CD4-positive, alpha-beta T cell treated with Interleukin-15 for 4 hours (primary cell): ENCODE data around the gene PPEF2.
A peak's percentile ranks its signal among the peaks of the same experiment; 100 is the strongest.

Experiments used
- DNase-seq: peaks from one replicate; pipeline ENCODE4 v3.0.0-alpha.2; 2020; ENCODE audit warnings: low spot score

Gene PPEF2

GRCh38 chr4:75892508-75892907, 9.7 kb downstream of the PPEF2 start:
- no peak for DNase-seq

- DNase-seq: no peak
Observed at GRCh38 chr4:75891611-75892010, 10.6 kb downstream of the PPEF2 start.

DNA sequence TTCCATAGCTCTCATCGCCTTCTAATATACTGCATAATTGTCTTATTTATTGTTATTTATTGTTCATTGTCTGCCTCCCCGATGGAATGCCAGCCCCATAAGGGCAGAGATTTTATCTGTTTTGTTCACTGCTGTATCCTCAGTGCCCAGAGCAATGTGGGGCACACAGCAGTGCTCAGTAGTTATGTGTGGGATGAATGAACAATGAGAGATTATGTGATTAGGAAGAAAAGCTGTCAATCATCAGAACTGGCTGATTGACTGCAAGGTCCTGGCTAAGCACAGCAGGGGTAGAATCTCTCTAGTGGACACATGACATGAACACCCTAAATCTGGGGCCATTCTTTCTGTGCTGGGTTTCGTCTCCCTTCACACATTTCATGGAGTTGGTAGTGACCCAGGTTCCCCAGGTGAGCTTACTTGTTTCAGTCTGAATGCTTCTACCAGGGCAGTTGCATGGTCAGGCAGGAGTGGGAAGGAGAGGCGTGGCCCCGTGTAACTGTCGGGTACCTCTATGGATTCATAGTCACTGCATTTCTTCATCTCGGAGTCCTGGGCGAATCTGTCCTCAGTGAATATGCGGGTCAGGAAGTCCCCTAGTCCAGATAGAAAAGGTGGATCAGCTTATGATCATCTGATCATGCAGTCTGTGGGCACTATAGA, 12.6 kb downstream of the PPEF2 start:
- DNase-seq: no peak

DNA sequence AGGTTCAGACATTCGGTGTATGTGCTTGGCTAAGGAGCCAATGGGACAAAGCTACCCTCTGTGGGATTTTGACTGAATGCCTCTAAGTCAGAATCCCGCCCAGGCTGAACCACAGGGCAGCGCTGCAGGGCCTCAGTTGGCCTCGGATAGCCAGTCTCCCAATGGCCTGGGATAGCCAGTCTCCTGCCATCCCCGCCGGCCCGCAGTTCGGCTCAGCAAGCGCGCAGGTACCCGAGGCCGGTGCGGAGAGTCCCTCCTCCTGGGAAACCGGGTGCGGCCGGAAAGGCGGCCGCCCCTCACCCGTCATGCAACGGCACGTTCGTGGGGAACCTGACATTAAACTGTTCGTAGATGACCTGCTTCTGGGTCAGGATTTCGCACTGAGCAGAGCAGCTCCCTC, 16.1 kb downstream of the PPEF2 start:
- no peak for DNase-seq

GRCh38 chr4:75881476-75881875, 20.8 kb downstream of the PPEF2 start:
- DNase-seq: no peak

GRCh38 chr4:75880278-75880677, 22.0 kb downstream of the PPEF2 start:
- DNase-seq: no peak

DNA sequence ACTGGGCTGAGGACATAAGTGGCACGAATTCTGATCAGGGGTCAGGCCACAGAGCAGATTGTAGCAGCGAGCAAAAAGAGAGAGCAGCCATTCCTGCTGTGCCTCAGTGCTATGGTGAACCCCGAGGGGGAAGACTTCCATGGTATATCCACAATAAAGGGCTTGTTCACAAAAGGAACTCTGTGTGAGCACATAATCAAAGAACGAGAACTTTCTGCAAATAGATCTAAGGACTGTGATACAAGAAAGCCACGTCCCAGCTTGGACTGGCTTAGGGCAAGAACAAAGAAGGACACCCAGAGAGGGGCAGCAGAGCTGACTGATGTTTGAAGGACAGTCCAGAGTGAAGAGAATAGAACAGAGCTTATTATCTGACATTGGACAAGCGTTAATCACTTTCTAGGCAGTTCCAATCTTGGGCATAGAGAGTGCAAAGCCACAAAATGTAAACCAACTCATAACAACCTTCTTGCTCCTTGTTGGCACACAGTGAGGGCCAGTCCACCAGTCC, 24.0 kb downstream of the PPEF2 start:
- no peak for DNase-seq

DNA sequence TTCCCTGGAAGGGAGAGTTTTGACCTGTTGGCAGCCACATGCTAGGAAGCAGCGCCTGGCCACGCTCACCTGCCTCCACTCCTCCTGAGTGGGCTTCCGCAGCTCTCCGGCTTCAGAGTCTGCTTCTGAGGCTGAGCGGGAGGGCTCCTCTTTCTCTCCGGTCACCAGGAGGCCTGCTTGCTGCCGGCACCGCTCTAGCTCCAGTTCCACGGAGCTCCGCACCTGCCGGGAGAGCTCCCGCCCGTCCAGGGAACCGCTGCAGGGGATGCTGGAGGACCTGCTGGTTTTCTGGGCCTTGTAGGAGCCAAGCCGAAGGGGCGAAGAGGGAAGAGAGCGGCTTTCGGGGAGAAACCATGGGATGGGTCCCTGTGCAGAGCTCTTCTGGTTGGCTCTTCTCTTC, 26.0 kb downstream of the PPEF2 start:
- no peak for DNase-seq

- DNase-seq: no peak
Observed at GRCh38 chr4:75869100-75869499, 33.2 kb downstream of the PPEF2 start.

DNA sequence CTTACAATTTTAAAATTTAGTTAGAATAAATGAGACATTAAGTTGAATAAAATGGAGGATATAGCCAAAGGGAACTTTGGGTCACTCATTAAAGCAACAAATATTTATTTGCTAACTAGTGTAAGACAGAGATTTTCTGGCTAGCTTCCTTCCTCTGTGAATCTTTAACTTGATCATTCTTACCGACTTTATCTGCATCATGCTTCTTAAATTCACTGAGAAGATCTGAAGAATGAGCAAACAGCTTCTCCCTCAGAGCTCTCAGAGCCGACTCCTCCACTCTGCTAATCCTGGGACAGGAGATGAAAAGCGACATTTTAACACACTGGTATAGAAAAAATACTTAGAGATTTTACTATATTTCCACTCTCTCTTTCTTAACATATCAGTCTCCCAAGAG, 35.1 kb downstream of the PPEF2 start:
- DNase-seq: no peak

DNA sequence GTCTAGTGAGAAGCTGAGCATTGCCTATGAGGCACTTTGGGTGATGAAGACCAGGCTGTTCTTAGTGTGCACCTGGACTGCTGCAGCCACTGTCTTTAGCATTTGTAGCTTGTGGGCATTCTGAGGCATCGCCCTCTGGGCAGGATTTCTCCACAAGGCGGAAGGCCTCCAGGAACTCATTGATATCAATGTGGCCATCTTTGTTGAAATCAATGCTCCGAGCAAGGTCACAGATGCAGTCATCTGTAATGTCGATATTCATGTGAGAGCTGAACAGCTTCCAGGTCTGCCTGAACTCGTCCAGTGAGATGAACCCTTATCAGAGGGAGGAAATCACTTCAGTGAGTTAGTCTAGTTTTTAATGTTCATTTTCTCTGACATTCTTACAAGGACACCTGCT, 41.6 kb downstream of the PPEF2 start:
- no peak for DNase-seq

DNA sequence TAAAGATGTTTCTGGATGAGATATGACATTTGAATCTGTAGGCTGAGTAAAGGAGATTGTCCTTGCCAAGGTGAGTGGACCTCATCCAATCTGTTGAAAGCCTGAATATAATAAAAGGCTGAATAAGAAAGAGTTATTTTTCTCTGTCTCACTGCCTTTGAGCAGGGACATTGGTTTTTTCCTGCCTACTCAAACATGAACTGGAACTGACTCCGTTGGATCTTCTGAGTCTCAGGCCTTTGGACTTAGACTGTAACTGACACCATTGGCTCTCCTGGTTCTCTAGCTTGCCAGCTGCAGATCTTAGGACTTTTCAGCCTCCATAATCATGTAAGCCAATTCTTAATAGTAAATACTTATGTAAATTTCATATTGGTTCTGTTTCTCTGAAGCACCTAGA, 43.5 kb downstream of the PPEF2 start:
- DNase-seq: no peak

GRCh38 chr4:75849461-75849860, 52.8 kb downstream of the PPEF2 start:
- no peak for DNase-seq

GRCh38 chr4:75848891-75849290, 53.4 kb downstream of the PPEF2 start:
- no peak for DNase-seq

GRCh38 chr4:75848171-75848760, 54.0 kb downstream of the PPEF2 start:
- peak; percentile 45 for DNase-seq

GRCh38 chr4:75845992-75846391, 56.3 kb downstream of the PPEF2 start:
- DNase-seq: no peak

- no peak for DNase-seq
Observed at GRCh38 chr4:75844151-75844662, 58.0 kb downstream of the PPEF2 start.

DNA sequence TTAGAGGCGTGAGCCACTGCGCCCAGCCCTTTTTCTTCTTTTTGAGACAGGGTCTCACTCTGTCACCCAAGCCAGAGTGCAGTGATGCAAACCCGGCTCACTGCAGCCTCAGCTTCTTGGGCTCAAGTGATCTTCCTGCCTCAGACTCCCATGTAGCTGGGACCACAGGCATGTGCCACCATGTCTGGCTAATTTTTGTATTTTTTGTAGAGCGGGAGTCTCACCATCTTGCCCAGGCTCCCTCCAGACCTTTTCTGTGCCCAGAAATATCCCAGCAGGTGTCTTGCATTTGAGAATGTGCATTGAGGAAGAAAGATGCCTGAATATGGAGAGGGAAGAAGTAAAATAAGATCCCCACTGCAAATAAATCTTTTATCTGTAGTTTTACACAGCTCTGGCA, 58.7 kb downstream of the PPEF2 start:
- no peak for DNase-seq

DNA sequence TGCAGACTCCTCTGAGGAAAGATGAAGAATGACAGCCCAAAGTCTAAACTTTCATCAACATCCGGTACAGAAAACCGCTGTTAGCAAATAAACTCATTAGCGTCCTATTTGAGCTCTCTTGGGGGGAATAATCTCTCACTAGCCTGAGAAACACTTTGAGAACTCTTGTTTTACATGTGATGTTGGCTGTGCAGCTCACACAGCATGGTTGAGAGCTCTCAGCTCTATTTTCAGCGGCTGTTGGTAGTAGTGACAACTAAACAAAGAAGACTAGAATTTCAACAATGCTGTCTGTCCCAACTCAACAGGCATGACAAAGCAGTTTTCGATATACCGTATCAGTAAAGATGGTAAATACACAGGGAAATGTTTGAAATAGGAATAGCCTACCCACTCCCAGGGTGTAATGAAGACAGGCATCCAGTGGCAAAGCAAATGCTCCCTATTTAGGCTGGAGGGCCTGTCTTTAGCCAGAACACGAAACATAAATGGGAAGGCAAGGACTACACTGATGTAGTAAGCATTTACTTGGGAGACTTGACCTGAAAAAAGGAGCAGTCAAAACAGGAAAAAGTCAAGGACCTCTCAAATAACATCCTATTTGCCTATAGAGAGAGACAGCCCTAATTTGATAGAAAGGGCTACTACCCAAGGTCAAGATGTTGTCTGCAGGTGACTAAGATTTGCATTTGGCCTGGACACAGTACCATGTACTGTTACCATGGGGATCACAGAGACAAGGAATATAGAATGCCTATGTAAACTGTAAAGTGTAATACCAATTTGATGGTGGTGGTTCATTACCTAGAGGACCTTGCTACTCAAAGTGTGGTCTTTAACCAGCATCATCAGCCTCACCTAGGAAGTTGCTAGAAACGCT, 60.4 kb downstream of the PPEF2 start:
- no peak for DNase-seq

DNA sequence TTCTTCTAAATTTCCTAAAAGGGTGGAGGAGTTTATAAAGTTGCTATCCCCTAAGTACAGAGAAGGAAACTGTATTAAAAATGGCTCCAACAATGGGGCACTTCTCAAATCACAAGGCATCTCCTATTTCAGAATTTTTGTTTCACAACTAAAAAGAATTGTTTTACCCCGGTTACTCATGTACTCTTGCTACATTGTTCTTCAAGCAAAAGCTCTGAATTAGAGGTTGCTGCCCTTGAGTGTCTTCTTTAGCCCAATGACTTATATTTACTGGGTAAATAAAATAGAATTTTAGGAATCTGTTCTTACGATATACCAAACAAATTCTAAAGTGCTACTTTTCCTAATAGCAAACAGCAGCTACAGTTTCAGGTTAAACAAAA, 67.5 kb downstream of the PPEF2 start:
- no peak for DNase-seq

DNA sequence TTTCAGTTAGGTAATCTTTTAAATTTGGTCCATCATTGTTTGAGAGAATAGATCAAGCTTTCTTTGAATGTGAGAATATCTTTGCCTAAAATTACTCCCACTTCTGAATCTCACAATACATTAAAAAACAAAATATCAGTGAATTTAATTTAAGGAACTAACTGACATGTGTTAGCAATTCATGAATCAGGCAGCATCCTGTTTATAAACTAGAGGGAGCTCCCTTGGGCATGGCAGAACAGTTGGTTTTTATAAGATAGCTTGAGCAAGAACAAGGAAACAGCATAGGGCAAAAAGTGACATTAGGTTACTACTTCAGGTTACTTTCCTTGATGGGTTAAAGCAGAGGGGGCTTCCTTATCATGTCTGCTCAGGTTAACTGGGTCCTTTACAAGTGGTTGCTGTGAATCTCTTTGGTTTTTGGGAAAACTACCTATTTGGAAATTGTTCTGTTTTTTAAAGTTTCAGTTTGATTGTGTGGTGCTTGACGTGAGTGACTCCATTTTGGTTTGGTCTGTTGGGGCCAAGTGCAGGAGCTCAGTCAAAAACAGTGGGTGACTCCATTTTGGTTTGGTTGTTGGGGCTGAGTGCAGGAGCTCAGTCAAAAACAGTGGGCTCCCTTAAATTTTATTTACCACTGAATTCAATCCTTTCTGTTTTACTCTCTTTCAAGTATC, 68.0 kb downstream of the PPEF2 start:
- DNase-seq: no peak

DNA sequence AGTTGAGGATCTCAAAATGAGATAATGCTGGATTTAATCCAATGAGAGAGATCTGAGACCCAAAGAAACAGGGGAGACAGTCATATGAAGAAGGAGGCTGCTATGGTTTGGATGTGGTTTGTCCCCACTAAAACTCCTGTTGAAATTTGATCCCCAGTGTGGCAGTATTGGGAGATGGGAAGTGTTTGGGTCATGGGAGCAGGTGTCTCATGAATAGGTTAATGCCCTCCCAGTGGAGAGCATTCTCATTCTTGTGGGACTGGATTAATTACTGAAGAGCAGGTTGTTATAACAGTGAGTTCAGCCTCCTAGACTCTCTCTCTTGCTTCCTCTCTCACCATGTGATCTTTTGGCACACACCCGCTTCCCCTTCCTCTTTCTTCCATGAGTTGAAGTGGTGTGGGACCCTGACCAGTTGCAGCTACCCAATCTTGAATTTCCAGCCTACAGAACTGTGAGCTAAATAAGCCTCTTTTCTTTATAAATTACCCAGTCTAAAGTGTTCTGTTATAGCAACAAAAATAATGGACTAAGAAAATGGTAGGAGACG, 70.3 kb downstream of the PPEF2 start:
- no peak for DNase-seq
